KMS-11 (cell line): Measurements from ENCODE around the gene CASP12.

ENCODE experiments used
- H2AFZ ChIP-seq: fragments of 200-600 bp; sonication (generic); 2 replicates; pipeline ENCODE4 v1.6.1; 2016; ENCODE audit warnings: antibody characterized with exemption, mixed run types, low read depth
- H3K27ac ChIP-seq: fragments of 200-600 bp; sonication (generic); 2 replicates; pipeline ENCODE4 v1.6.1; 2016; ENCODE audit warnings: mild to moderate bottlenecking, mixed run types
- H3K27me3 ChIP-seq: fragments of 200-600 bp; sonication (generic); 2 replicates; pipeline ENCODE4 v1.6.1; 2017; ENCODE audit warnings: mild to moderate bottlenecking, low read depth, mixed run types, moderate library complexity; ENCODE audit not compliant: insufficient read depth
- H3K36me3 ChIP-seq: fragments of 200-600 bp; sonication (generic); 2 replicates; pipeline ENCODE4 v1.6.1; 2017; ENCODE audit warnings: mild to moderate bottlenecking, mixed run types; ENCODE audit not compliant: insufficient read depth
- H3K4me1 ChIP-seq: fragments of 200-600 bp; sonication (generic); 2 replicates; pipeline ENCODE4 v1.6.1; 2016; ENCODE audit warnings: mild to moderate bottlenecking, low read depth, mixed run types; ENCODE audit not compliant: poor library complexity, severe bottlenecking
- H3K4me2 ChIP-seq: fragments of 200-600 bp; sonication (generic); 2 replicates; pipeline ENCODE4 v1.7.0; 2016; ENCODE audit warnings: mild to moderate bottlenecking, mixed run types
- H3K4me3 ChIP-seq: fragments of 200-600 bp; sonication (generic); IDR thresholded peaks from 2 replicates; pipeline ENCODE4 v1.6.1; 2017; ENCODE audit warnings: low read depth, low read length, mixed read lengths; ENCODE audit not compliant: insufficient read depth
- H3K79me2 ChIP-seq: fragments of 200-600 bp; sonication (generic); 2 replicates; pipeline ENCODE4 v1.6.1; 2016; ENCODE audit warnings: low read depth, mixed run types; ENCODE audit not compliant: insufficient read depth
- H3K9ac ChIP-seq: fragments of 200-600 bp; sonication (generic); 2 replicates; pipeline ENCODE4 v1.6.1; 2016; ENCODE audit warnings: mild to moderate bottlenecking, mixed run types
- H4K20me1 ChIP-seq: fragments of 200-600 bp; sonication (generic); 2 replicates; pipeline ENCODE4 v1.6.1; 2016; ENCODE audit warnings: mild to moderate bottlenecking, mixed run types; ENCODE audit not compliant: insufficient read depth
- TF ChIP-seq, protein P1 (sequence below): fragments of 200-600 bp; sonication (generic); conservative IDR thresholded peaks from 2 replicates; pipeline ENCODE4 v1.6.1; 2017; ENCODE audit warnings: low read depth, mild to moderate bottlenecking, antibody characterized with exemption, low read length, moderate library complexity, mixed read lengths

The CASP12 gene

DNA sequence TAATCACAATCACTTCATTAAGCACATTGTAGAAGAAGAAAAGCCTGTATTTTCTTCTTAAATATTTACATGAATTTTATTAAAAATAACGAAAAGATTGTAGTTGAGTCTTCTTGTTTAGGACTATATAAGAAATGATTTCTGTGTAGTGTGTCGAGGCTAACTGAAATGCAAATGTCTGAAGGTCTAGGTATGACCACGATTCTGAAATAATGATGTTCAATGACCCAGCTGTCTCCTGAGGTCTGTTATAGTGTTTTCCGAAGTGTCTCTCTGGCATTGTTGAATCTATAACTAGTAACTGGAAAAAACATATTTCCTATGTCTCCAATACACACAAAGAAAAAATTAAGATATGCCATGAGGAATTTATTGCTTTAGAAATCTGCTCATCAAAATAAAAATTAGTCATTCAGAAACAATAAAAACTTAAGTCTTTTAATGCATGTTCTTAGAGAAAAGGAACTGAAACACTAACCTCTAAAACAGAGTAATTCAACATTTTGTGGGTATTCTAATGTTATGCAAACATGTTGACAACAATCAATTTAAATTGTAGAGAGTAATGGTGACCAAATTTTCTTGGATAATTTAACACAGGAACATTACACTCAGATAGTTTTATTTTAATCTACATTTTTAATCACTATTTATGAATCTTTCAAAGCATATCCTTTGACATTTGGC, 55.0 kb downstream of the CASP12 start:
- H3K79me2 ChIP-seq, result no peaks in the 10 kb centered on the region
- H3K4me3 ChIP-seq, result no peak overlapping the region
- no peaks in the 10 kb centered on the region for H3K36me3 ChIP-seq
- H3K9ac ChIP-seq, result no peak overlapping the region
- H3K4me1 ChIP-seq, result no peaks in the 10 kb centered on the region
- no peak overlapping the region for H3K4me2 ChIP-seq
- TF ChIP-seq, protein P1, sequence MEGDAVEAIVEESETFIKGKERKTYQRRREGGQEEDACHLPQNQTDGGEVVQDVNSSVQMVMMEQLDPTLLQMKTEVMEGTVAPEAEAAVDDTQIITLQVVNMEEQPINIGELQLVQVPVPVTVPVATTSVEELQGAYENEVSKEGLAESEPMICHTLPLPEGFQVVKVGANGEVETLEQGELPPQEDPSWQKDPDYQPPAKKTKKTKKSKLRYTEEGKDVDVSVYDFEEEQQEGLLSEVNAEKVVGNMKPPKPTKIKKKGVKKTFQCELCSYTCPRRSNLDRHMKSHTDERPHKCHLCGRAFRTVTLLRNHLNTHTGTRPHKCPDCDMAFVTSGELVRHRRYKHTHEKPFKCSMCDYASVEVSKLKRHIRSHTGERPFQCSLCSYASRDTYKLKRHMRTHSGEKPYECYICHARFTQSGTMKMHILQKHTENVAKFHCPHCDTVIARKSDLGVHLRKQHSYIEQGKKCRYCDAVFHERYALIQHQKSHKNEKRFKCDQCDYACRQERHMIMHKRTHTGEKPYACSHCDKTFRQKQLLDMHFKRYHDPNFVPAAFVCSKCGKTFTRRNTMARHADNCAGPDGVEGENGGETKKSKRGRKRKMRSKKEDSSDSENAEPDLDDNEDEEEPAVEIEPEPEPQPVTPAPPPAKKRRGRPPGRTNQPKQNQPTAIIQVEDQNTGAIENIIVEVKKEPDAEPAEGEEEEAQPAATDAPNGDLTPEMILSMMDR, result no peak
- H4K20me1 ChIP-seq, result no peaks in the 10 kb centered on the region
- no peaks in the 10 kb centered on the region for H3K27me3 ChIP-seq
- H2AFZ ChIP-seq, result no peak overlapping the region
- H3K27ac ChIP-seq, result no peak overlapping the region

DNA sequence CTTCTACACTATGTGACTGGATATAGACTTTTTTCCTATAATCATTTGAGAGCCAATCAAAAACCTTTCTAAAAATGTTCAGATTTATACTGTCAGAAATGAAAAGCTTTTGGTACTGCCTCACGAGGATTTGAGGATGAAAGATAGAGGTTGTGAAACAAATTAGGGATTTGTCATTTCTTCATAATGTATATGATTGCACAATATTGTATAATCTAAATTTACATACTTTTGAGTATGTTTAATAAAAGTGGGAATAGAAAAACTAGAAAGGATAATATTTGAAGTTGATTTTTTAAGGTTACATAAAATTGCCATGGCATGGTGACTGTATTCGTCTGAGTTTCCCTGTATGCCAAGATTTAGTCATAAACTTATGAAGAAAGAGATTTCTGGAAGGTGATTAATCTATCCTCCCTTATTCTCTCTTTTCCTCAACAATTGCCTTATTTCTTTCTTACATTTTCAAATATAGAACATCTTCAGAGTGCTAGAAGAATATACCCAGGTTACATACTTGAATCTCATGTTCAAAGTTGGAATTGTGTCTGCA, 56.2 kb downstream of the CASP12 start:
- Histone ChIP-seq H3K4me1 (no peaks in the 10 kb centered on the region), H3K4me3 (no peak overlapping the region), H3K27me3 (no peaks in the 10 kb centered on the region), H4K20me1 (no peaks in the 10 kb centered on the region), H3K27ac (no peak overlapping the region), H3K79me2 (no peaks in the 10 kb centered on the region), H3K9ac (no peak overlapping the region), H3K4me2 (no peak overlapping the region), H3K36me3 (no peaks in the 10 kb centered on the region), H2AFZ (no peak overlapping the region)
- TF ChIP-seq, protein P1, result no peak

DNA sequence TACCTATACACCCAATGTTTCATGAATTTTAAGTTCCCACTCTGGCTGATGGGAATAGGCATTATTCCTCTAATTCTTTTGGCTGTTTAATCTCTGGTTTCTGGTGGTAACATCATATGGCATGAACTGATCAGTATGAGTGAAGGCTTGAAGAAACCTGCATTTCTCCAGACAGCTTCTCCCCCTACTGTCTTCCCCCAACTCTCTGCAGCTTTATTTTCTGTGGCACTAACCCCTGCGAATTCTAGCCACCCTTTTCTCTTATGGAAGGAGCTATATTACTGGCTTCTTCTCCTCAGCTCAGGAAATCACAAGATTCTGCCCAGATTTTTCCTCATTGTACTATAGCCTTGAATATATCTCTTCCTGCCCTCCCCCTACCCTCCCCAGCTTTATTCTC, 57.1 kb downstream of the CASP12 start:
- Histone ChIP-seq H3K4me1 (no peaks in the 10 kb centered on the region), H4K20me1 (no peaks in the 10 kb centered on the region), H2AFZ (no peak overlapping the region), H3K27me3 (no peaks in the 10 kb centered on the region), H3K36me3 (no peaks in the 10 kb centered on the region), H3K4me2 (no peak overlapping the region), H3K27ac (no peak overlapping the region), H3K4me3 (no peak overlapping the region), H3K9ac (no peak overlapping the region), H3K79me2 (no peaks in the 10 kb centered on the region)
- TF ChIP-seq, protein P1, result no peak

DNA sequence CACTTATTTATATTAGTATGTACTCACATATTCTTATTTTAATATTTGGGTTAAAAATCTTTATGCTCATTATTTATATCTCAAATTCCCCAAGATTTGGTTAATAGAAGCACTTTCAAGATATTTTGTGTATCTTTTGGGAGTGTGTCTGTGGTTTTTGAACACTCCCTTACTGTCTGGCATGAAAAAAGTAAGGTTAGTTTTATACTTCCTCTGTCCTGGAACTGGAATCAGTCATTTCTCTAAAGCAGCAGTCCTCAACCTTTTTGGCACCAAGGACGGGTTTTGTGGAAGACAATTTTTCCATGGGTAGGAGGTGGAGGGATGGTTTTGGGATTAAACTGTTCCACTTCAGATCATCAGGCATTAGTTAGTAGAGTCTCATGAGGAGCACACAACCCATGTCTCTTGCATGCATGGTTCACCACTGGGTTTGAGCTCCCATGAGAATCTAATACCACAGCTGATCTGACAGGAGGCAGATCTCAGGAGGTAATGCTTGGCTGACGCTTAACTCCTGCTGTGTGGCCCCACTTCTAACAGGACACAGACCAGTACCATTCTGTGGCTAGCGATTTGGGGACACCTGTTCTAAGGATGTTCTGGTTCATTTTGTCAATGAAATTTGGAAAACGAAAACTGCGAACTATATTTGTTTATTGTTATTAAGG, 60.2 kb downstream of the CASP12 start:
- Histone ChIP-seq H3K4me3 (no peak overlapping the region), H3K4me1 (no peaks in the 10 kb centered on the region), H2AFZ (no peak overlapping the region), H3K27ac (no peak overlapping the region), H3K36me3 (no peaks in the 10 kb centered on the region), H3K79me2 (no peaks in the 10 kb centered on the region), H3K9ac (no peak overlapping the region), H3K27me3 (no peaks in the 10 kb centered on the region), H3K4me2 (no peak overlapping the region), H4K20me1 (no peaks in the 10 kb centered on the region)
- TF ChIP-seq, protein P1, result no peak
